ENCODE data around the gene SHH. TPM values are rescaled to one million over a fixed set of nuclear protein-coding genes. Genes with fewer than 3 reads are reported as not detected.

The SHH gene
- total and polyA plus RNA-seq, 2 experiments from 2014 or later, result not detected

- Mint-ChIP-seq H3K27ac (no peak overlapping the region), H3K36me3 (ENCODE audit: low read depth) (no peaks in the 10 kb centered on the region), H3K9me3 (peaks cover 4% of the 10 kb centered on the region; the same call in 1 of the 3 replicates), H3K4me1 (peaks cover 5% of the 10 kb centered on the region; the same call in 2 of the 3 replicates), H3K27me3 (ENCODE audit: insufficient read depth, low read depth, poor library complexity) (peaks cover 18% of the 10 kb centered on the region), H3K4me3 (no peak overlapping the region)
- Histone ChIP-seq H4K20me1 (replicated peaks; ENCODE audit: insufficient read depth) (no peaks in the 10 kb centered on the region), H3K9me2 (ENCODE audit: insufficient read depth) (no peaks in the 10 kb centered on the region), H3K79me2 (replicated peaks; ENCODE audit: insufficient read depth) (no peaks in the 10 kb centered on the region), H3F3A (replicated peaks; ENCODE audit: low read depth) (no peaks in the 10 kb centered on the region), H3K4me1 (ENCODE audit: insufficient read depth) (no peaks in the 10 kb centered on the region), H3K27me3 (ENCODE audit: insufficient read depth) (peaks cover 5% of the 10 kb centered on the region; the same call in 1 of the 2 replicates), H3K4me3 (no peak overlapping the region), H2AFZ (no peak overlapping the region), H3K27ac (ENCODE audit: low read depth) (no peak overlapping the region), H3K4me2 (no peak overlapping the region), H3K36me3 (ENCODE audit: insufficient read depth) (no peaks in the 10 kb centered on the region)
- no peak for TF ChIP-seq NANOG (IDR thresholded peaks at IDR 0.05; ENCODE audit: borderline replicate concordance)
- no peak for TF ChIP-seq POLR2AphosphoS5 (IDR thresholded peaks at IDR 0.05; ENCODE audit: low read depth)
- no peak for TF ChIP-seq CREB1 (CRISPR knock-in tag; IDR thresholded peaks at IDR 0.05; ENCODE audit: low read depth)
- no peak for TF ChIP-seq ZNF331 (CRISPR knock-in tag; IDR thresholded peaks at IDR 0.05; ENCODE audit: low read depth)
- TF ChIP-seq EZH2 (IDR thresholded peaks at IDR 0.05; ENCODE audit: low read depth, unreplicated experiment), result no peak
- TF ChIP-seq REST (IDR thresholded peaks at IDR 0.05; ENCODE audit: unreplicated experiment), result no peak
- TF ChIP-seq ZNF114 (CRISPR knock-in tag; IDR thresholded peaks at IDR 0.05), result no peak
- TF ChIP-seq STAT1 (IDR thresholded peaks at IDR 0.05; ENCODE audit: unreplicated experiment), result no peak
- no peak for TF ChIP-seq EZH2phosphoT487 (IDR thresholded peaks at IDR 0.05; ENCODE audit: unreplicated experiment)
- no peak for DNase-seq (ENCODE audit: low spot score)
- ATAC-seq, result no peak
Measured at GRCh38 chr7:155820246-155820645, 8.0 kb upstream of the SHH start.

DNA sequence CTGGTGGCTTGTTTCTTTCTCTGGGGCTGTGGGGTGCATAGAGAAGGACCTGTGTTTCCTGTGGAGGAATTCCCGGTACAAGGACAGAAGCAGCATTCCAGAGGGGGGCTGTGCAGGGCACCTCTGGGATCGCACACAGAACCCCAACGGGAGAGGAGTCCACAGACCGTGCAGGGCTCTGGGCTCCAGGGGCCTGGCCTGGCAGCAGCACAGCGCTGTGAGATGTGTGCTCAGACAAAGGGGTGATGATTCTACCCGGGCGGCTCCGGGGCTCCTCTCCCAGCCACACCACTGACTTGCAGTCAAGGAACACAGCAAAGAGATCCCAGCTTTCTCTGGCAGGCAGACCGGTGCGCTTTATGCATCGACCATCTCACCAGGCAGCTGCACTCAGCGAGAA is 6.9 kb upstream of the SHH start:
- Mint-ChIP-seq H3K4me1 (peaks cover 6% of the 10 kb centered on the region), H3K36me3 (ENCODE audit: low read depth) (no peaks in the 10 kb centered on the region), H3K9me3 (peaks cover 4% of the 10 kb centered on the region; the same call in 1 of the 3 replicates), H3K4me3 (no peak overlapping the region), H3K27ac (no peak overlapping the region), H3K27me3 (ENCODE audit: insufficient read depth, low read depth, poor library complexity) (peaks cover 24% of the 10 kb centered on the region)
- H3K4me3 ChIP-seq, result no peak overlapping the region
- H3K4me1 ChIP-seq (ENCODE audit: insufficient read depth), result no peaks in the 10 kb centered on the region
- H3K9me2 ChIP-seq (ENCODE audit: insufficient read depth), result no peaks in the 10 kb centered on the region
- no peaks in the 10 kb centered on the region for H3F3A ChIP-seq (replicated peaks; ENCODE audit: low read depth)
- H3K36me3 ChIP-seq (ENCODE audit: insufficient read depth), result no peaks in the 10 kb centered on the region
- no peak for ATAC-seq
- H3K27ac ChIP-seq (ENCODE audit: low read depth), result no peak overlapping the region
- H3K79me2 ChIP-seq (replicated peaks; ENCODE audit: insufficient read depth), result no peaks in the 10 kb centered on the region
- no peak overlapping the region for H2AFZ ChIP-seq
- no peak for DNase-seq (ENCODE audit: low spot score)
- no peaks in the 10 kb centered on the region for H4K20me1 ChIP-seq (replicated peaks; ENCODE audit: insufficient read depth)
- peaks cover 12% of the 10 kb centered on the region for H3K27me3 ChIP-seq (ENCODE audit: insufficient read depth)
- no peak overlapping the region for H3K4me2 ChIP-seq
- TF ChIP-seq NANOG (IDR thresholded peaks at IDR 0.05; ENCODE audit: borderline replicate concordance), result no peak
- TF ChIP-seq ZNF114 (CRISPR knock-in tag; IDR thresholded peaks at IDR 0.05), result no peak
- TF ChIP-seq CTCF (conservative IDR thresholded peaks at IDR 0.05; ENCODE audit: low read depth in 2 of 2), result no peak
- TF ChIP-seq ZNF331 (CRISPR knock-in tag; IDR thresholded peaks at IDR 0.05; ENCODE audit: low read depth), result no peak
- no peak for TF ChIP-seq CREB1 (CRISPR knock-in tag; IDR thresholded peaks at IDR 0.05; ENCODE audit: low read depth)
- TF ChIP-seq REST (IDR thresholded peaks at IDR 0.05; ENCODE audit: unreplicated experiment), result no peak
- no peak for TF ChIP-seq EZH2 (IDR thresholded peaks at IDR 0.05; ENCODE audit: low read depth, unreplicated experiment)
- no peak for TF ChIP-seq POLR2AphosphoS5 (IDR thresholded peaks at IDR 0.05; ENCODE audit: low read depth)
- no peak for TF ChIP-seq ETS1 (IDR thresholded peaks at IDR 0.05)
- no peak for TF ChIP-seq JUNB (IDR thresholded peaks at IDR 0.05; ENCODE audit: unreplicated experiment)
- TF ChIP-seq STAT1 (IDR thresholded peaks at IDR 0.05; ENCODE audit: unreplicated experiment), result no peak
- TF ChIP-seq EZH2phosphoT487 (IDR thresholded peaks at IDR 0.05; ENCODE audit: unreplicated experiment), result no peak

Data from GM23338 (cell line).